Measurements from ENCODE around the gene DAG1. TPM values are rescaled to one million over a fixed set of nuclear protein-coding genes. Genes with fewer than 3 reads are reported as not detected.

Gene DAG1
- total RNA-seq, 2 experiments from 2014 or later: 10.9 to 14.9 TPM

DNA sequence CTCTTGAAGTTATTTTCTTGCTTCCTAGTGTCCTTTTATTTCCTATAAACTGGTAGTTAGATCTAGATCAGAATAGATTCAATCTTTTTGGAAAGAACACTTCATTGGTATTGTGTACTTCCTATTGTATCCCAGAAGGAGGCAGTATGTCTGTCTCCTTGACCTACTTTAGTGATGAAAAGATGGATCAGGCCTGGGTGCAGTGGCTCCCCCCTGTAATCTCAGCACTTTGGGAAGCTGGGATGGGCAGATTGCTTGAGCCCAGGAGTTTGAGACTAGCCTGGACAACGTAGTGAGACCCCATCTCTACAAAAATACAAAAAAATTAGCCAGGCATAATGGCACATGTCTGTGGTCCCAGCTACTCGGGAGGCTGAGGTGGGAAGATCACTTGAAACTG, 96.2 kb downstream of the DAG1 start:
- Histone ChIP-seq H3K4me2 (ENCODE audit: low read length) (no peak overlapping the region), H3K79me2 (ENCODE audit: insufficient read depth, low read depth, low read length) (no peaks in the 10 kb centered on the region), H3K4me1 (ENCODE audit: insufficient read depth, low read length, poor library complexity, severe bottlenecking) (no peaks in the 10 kb centered on the region), H3K9me3 (ENCODE audit: low read length) (no peaks in the 10 kb centered on the region), H3K4me3 (ENCODE audit: low read depth, low read length, poor library complexity, severe bottlenecking) (no peak overlapping the region), H2AFZ (ENCODE audit: low read length) (no peak overlapping the region), H3K36me3 (ENCODE audit: insufficient read depth, low read length) (no peaks in the 10 kb centered on the region), H3K27ac (ENCODE audit: low read depth, low read length, poor library complexity, severe bottlenecking) (no peak overlapping the region), H3K9me2 (ENCODE audit: insufficient read depth, low read length) (no peaks in the 10 kb centered on the region), H4K20me1 (ENCODE audit: insufficient read depth, low read length) (no peaks in the 10 kb centered on the region)
- DNase-seq (ENCODE audit: low spot score): no peak
- CTCF ChIA-PET (ENCODE audit: unreplicated experiment): no interaction called here
- BruUV-seq (replicated peaks): no TSS peak
- POLR2A ChIA-PET: no interaction called here
- intact Hi-C loops (cut with micrococcal nuclease; ENCODE audit: unreplicated experiment): no loop called here
- TF ChIP-seq CTCF (conservative IDR thresholded peaks at IDR 0.05; ENCODE audit: low read length) (peak; percentile 65), EZH2phosphoT487 (IDR thresholded peaks at IDR 0.05; ENCODE audit: borderline replicate concordance, low read depth, low read length) (no peak)

GRCh38 chr3:49567406-49567805, 97.3 kb downstream of the DAG1 start:
- Histone ChIP-seq H3K79me2 (ENCODE audit: insufficient read depth, low read depth, low read length) (no peaks in the 10 kb centered on the region), H3K4me1 (ENCODE audit: insufficient read depth, low read length, poor library complexity, severe bottlenecking) (no peaks in the 10 kb centered on the region), H4K20me1 (ENCODE audit: insufficient read depth, low read length) (no peaks in the 10 kb centered on the region), H3K9me3 (ENCODE audit: low read length) (no peaks in the 10 kb centered on the region), H3K4me3 (ENCODE audit: low read depth, low read length, poor library complexity, severe bottlenecking) (no peak overlapping the region), H3K27ac (ENCODE audit: low read depth, low read length, poor library complexity, severe bottlenecking) (no peak overlapping the region), H3K9me2 (ENCODE audit: insufficient read depth, low read length) (no peaks in the 10 kb centered on the region), H3K36me3 (ENCODE audit: insufficient read depth, low read length) (no peaks in the 10 kb centered on the region), H2AFZ (ENCODE audit: low read length) (no peak overlapping the region), H3K4me2 (ENCODE audit: low read length) (no peak overlapping the region)
- BruUV-seq (replicated peaks): no TSS peak
- intact Hi-C loops (cut with micrococcal nuclease; ENCODE audit: unreplicated experiment): no loop called here
- TF ChIP-seq EZH2phosphoT487 (IDR thresholded peaks at IDR 0.05; ENCODE audit: borderline replicate concordance, low read depth, low read length) (no peak), CTCF (conservative IDR thresholded peaks at IDR 0.05; ENCODE audit: low read length) (no peak)
- DNase-seq (ENCODE audit: low spot score): no peak
- ChIA-PET POLR2A (no interaction called here), CTCF (ENCODE audit: unreplicated experiment) (no interaction called here)

GRCh38 chr3:49568965-49569364, 98.9 kb downstream of the DAG1 start:
- H3K79me2 ChIP-seq (ENCODE audit: insufficient read depth, low read depth, low read length): no peaks in the 10 kb centered on the region
- no peak overlapping the region for H3K4me3 ChIP-seq (ENCODE audit: low read depth, low read length, poor library complexity, severe bottlenecking)
- no peaks in the 10 kb centered on the region for H3K4me1 ChIP-seq (ENCODE audit: insufficient read depth, low read length, poor library complexity, severe bottlenecking)
- H3K9me3 ChIP-seq (ENCODE audit: low read length): no peaks in the 10 kb centered on the region
- H3K27ac ChIP-seq (ENCODE audit: low read depth, low read length, poor library complexity, severe bottlenecking): no peak overlapping the region
- POLR2A ChIA-PET: interaction anchor here (0.6 to 0.9 kb wide), 2 partner anchors 18 to 1863 kb away, joined by 3 read pairs; no protein-coding TSS in a partner anchor
- no peaks in the 10 kb centered on the region for H3K9me2 ChIP-seq (ENCODE audit: insufficient read depth, low read length)
- no peak overlapping the region for H3K4me2 ChIP-seq (ENCODE audit: low read length)
- no peak for DNase-seq (ENCODE audit: low spot score)
- CTCF ChIA-PET (ENCODE audit: unreplicated experiment): no interaction called here
- no peaks in the 10 kb centered on the region for H3K36me3 ChIP-seq (ENCODE audit: insufficient read depth, low read length)
- BruUV-seq (replicated peaks): no TSS peak
- H2AFZ ChIP-seq (ENCODE audit: low read length): no peak overlapping the region
- TF ChIP-seq EZH2phosphoT487 (IDR thresholded peaks at IDR 0.05; ENCODE audit: borderline replicate concordance, low read depth, low read length): no peak
- no peak for TF ChIP-seq CTCF (conservative IDR thresholded peaks at IDR 0.05; ENCODE audit: low read length)
- intact Hi-C loops (cut with micrococcal nuclease; ENCODE audit: unreplicated experiment): no loop called here
- H4K20me1 ChIP-seq (ENCODE audit: insufficient read depth, low read length): no peaks in the 10 kb centered on the region

All from OCI-LY7 (cell line).